GM13977 (cell line): Measurements from ENCODE around the gene GAGE12E.
"Not testable (repeated sequence)": the region's sequence is repeated elsewhere in the genome, so short reads cannot be mapped to it uniquely, and the experiment has no call there.

Experiments
- DNase-seq: peaks from one replicate; pipeline ENCODE4 v3.0.0; 2012; ENCODE audit warnings: low spot score
- in situ Hi-C: fragments of 300-500 bp; cut with MboI; formaldehyde crosslinking; loops from one replicate; pipeline ENCODE4 v1.12.0; 2022; ENCODE audit warnings: low sequenced_read_pairs, low pct_unique_long_range_greater_than_20kb, mixed read lengths, inconsistent platforms; ENCODE audit not compliant: unreplicated experiment

Gene GAGE12E, protein sequence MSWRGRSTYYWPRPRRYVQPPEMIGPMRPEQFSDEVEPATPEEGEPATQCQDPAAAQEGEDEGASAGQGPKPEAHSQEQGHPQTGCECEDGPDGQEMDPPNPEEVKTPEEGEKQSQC

DNA sequence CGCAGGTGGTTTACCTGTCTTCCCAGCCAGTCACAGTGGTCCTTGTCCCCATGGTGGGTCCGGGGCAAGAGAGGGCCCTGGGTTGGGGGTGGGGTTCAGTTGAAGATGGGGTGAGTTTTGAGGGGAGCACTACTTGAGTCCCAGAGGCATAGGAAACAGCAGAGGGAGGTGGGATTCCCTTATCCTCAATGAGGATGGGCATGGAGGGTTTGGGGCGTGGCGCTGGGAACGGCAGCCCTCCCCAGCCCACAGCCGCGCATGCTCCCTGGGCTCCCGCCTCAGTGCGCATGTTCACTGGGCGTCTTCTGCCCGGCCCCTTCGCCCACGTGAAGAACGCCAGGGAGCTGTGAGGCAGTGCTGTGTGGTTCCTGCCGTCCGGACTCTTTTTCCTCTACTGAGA is at the start of gene GAGE12E:
Gene GAGE12E, plus strand, starts transcription at position 301 of the 400 bp plus-strand sequence. CDS start 1,155 bp downstream, outside the sequence.
- in situ Hi-C loops, DNase-seq: not testable (repeated sequence)

DNA sequence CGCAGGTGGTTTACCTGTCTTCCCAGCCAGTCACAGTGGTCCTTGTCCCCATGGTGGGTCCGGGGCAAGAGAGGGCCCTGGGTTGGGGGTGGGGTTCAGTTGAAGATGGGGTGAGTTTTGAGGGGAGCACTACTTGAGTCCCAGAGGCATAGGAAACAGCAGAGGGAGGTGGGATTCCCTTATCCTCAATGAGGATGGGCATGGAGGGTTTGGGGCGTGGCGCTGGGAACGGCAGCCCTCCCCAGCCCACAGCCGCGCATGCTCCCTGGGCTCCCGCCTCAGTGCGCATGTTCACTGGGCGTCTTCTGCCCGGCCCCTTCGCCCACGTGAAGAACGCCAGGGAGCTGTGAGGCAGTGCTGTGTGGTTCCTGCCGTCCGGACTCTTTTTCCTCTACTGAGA is 19.2 kb upstream of the GAGE12E start, which contains the start of gene GAGE12C:
Gene GAGE12C, plus strand, starts transcription at position 301 of the 400 bp plus-strand sequence. CDS start 1,155 bp downstream, outside the sequence.
- in situ Hi-C loops, DNase-seq: not testable (repeated sequence)

DNA sequence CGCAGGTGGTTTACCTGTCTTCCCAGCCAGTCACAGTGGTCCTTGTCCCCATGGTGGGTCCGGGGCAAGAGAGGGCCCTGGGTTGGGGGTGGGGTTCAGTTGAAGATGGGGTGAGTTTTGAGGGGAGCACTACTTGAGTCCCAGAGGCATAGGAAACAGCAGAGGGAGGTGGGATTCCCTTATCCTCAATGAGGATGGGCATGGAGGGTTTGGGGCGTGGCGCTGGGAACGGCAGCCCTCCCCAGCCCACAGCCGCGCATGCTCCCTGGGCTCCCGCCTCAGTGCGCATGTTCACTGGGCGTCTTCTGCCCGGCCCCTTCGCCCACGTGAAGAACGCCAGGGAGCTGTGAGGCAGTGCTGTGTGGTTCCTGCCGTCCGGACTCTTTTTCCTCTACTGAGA is 9.7 kb upstream of the GAGE12E start, which contains the start of gene GAGE12D:
Gene GAGE12D, plus strand, starts transcription at position 301 of the 400 bp plus-strand sequence. CDS start 1,155 bp downstream, outside the sequence.
- DNase-seq, in situ Hi-C loops: not testable (repeated sequence)

DNA sequence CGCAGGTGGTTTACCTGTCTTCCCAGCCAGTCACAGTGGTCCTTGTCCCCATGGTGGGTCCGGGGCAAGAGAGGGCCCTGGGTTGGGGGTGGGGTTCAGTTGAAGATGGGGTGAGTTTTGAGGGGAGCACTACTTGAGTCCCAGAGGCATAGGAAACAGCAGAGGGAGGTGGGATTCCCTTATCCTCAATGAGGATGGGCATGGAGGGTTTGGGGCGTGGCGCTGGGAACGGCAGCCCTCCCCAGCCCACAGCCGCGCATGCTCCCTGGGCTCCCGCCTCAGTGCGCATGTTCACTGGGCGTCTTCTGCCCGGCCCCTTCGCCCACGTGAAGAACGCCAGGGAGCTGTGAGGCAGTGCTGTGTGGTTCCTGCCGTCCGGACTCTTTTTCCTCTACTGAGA is 9.5 kb downstream of the GAGE12E start, which contains the start of gene GAGE12F:
Gene GAGE12F, plus strand, starts transcription at position 301 of the 400 bp plus-strand sequence. CDS start 1,155 bp downstream, outside the sequence.
- DNase-seq, in situ Hi-C loops: not testable (repeated sequence)

DNA sequence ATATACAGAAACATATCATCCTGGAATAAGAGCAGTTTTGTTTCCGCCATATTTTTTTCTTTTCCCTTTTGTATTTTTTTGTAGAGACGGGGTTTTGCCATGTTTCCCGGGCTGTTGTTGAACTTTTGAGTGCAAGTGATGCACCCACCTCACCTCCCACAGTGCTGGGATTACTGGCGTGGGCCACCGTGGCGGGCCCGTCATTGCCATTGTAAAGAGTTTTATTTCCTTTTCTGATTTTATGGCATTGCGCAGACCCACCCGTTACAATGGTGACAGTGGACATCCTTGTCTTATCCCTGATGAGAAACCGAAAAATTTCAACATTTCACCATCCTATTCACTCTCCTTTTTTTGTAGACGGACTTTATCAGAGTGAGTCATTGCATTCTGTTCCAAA is 17.6 kb downstream of the GAGE12E start:
- in situ Hi-C loops, DNase-seq: not testable (repeated sequence)

DNA sequence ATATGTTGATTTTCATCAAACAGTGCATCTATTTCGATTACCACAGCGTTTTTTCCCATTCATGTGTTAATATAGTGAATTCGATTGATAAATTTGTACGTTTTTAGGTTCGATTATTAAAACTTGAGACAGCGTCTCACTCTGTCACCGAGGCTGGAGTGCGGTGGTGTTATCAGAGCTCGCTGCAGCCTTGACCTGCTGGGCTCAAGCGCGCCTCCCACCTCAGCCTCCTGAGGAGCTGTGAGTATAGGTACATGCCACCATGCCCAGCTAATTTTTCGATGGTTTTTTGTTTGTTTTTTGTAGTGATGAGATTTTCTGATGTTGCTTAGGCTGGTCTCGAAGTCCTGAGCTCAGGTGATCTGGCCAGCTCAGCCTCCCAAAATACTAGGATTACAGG is 18.1 kb downstream of the GAGE12E start:
- in situ Hi-C loops, DNase-seq: not testable (repeated sequence)

DNA sequence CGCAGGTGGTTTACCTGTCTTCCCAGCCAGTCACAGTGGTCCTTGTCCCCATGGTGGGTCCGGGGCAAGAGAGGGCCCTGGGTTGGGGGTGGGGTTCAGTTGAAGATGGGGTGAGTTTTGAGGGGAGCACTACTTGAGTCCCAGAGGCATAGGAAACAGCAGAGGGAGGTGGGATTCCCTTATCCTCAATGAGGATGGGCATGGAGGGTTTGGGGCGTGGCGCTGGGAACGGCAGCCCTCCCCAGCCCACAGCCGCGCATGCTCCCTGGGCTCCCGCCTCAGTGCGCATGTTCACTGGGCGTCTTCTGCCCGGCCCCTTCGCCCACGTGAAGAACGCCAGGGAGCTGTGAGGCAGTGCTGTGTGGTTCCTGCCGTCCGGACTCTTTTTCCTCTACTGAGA is 19.0 kb downstream of the GAGE12E start, which contains the start of gene GAGE12G:
Gene GAGE12G, plus strand, starts transcription at position 301 of the 400 bp plus-strand sequence. CDS start 1,155 bp downstream, outside the sequence.
- in situ Hi-C loops = not testable (repeated sequence)

DNA sequence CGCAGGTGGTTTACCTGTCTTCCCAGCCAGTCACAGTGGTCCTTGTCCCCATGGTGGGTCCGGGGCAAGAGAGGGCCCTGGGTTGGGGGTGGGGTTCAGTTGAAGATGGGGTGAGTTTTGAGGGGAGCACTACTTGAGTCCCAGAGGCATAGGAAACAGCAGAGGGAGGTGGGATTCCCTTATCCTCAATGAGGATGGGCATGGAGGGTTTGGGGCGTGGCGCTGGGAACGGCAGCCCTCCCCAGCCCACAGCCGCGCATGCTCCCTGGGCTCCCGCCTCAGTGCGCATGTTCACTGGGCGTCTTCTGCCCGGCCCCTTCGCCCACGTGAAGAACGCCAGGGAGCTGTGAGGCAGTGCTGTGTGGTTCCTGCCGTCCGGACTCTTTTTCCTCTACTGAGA is 28.6 kb downstream of the GAGE12E start, which contains the start of gene GAGE12H:
Gene GAGE12H, plus strand, starts transcription at position 301 of the 400 bp plus-strand sequence. CDS start 1,155 bp downstream, outside the sequence.
- DNase-seq, in situ Hi-C loops: not testable (repeated sequence)

More for the DNA sequence above, 19.0 kb downstream of the GAGE12E start, which contains the start of gene GAGE12G:
- not testable (repeated sequence) for DNase-seq

DNA sequence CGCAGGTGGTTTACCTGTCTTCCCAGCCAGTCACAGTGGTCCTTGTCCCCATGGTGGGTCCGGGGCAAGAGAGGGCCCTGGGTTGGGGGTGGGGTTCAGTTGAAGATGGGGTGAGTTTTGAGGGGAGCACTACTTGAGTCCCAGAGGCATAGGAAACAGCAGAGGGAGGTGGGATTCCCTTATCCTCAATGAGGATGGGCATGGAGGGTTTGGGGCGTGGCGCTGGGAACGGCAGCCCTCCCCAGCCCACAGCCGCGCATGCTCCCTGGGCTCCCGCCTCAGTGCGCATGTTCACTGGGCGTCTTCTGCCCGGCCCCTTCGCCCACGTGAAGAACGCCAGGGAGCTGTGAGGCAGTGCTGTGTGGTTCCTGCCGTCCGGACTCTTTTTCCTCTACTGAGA is 38.1 kb downstream of the GAGE12E start, which contains the start of gene GAGE2A:
Gene GAGE2A, plus strand, starts transcription at position 301 of the 400 bp plus-strand sequence. CDS start 1,155 bp downstream, outside the sequence.
- not testable (repeated sequence) for DNase-seq

DNA sequence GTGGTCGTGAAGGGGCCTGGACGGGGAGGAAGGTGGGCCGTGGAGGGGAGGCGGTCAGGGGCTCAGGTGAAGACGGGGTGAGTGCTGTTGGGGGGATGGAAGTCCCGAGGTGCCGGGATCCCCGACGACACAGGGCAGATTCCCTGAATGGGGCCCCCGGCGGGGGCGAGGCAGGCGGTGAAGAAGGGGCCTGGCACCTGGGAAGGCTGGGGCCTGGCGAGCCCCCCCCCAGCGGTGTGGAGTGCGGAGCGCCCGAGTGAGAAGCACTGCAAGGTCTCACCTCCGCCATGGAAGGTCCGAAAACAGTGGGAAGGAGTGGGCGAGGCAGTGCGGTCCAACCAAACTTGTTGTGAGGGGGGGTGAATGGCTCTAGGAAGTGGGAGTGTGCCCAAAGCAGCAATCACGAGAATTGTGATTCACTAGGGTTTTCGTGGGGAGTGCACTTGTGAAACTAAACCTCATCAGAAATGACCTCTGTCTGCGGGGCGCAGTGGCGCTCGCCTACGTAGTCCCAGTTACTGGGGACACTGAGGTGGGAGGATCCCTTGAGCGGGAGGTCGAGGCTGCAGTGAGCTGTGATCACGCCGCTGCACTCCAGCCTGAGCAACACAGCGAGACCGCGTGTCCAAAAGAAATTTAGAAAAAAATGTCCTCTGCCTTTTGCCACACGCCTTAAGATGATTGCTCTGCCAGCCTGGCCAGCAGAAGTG is 38.8 kb downstream of the GAGE12E start:
- DNase-seq, in situ Hi-C loops: not testable (repeated sequence)

More for the DNA sequence above, 38.1 kb downstream of the GAGE12E start, which contains the start of gene GAGE2A:
- in situ Hi-C loops = not testable (repeated sequence)

DNA sequence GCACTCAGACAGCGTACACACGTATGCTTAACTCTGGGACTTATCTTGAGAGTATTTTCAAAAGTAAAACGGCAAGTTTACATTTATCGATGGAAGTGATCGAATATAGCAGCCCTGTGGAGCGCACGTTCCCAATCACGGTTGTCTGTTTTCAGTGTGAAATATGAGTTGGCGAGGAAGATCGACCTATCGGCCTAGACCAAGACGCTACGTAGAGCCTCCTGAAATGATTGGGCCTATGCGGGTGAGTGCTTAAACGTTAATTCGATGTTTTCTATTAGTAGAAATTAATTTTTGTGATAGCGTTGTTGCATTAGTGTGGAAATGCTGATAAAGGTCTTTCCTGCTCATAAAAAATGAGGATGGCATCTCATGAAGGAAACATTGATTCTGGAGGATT is 39.4 kb downstream of the GAGE12E start:
- DNase-seq, in situ Hi-C loops: not testable (repeated sequence)

DNA sequence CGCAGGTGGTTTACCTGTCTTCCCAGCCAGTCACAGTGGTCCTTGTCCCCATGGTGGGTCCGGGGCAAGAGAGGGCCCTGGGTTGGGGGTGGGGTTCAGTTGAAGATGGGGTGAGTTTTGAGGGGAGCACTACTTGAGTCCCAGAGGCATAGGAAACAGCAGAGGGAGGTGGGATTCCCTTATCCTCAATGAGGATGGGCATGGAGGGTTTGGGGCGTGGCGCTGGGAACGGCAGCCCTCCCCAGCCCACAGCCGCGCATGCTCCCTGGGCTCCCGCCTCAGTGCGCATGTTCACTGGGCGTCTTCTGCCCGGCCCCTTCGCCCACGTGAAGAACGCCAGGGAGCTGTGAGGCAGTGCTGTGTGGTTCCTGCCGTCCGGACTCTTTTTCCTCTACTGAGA is 47.6 kb downstream of the GAGE12E start, which contains the start of gene GAGE1:
Gene GAGE1, plus strand, starts transcription at position 301 of the 400 bp plus-strand sequence. CDS start 1,155 bp downstream, outside the sequence.
- in situ Hi-C loops, DNase-seq: not testable (repeated sequence)
